Liver (tissue), 9 donors: ENCODE measurements around the gene MRPL51. TPM values are rescaled to one million over a fixed set of nuclear protein-coding genes. Genes with fewer than 3 reads are reported as not detected.

ENCODE experiments used
- DNase-seq: peaks from one replicate; pipeline ENCODE4 v3.0.0-alpha.2; 2017; ENCODE audit warnings: low spot score
- H3K27ac ChIP-seq, 2 donors: one replicate each; pipeline ENCODE4 v1.7.0; 2013; ENCODE audit warnings: inconsistent platforms in 2 of 2, low read length in 2 of 2, control low read depth in 1 of 2, low read depth in 1 of 2, mild to moderate bottlenecking in 1 of 2
- H3K27me3 ChIP-seq, 4 donors: one replicate each; pipeline versions ENCODE4 v1.6.1 to v1.7.0; 2013; ENCODE audit warnings: low read length in 3 of 4, inconsistent platforms in 1 of 4, mild to moderate bottlenecking in 1 of 4, moderate library complexity in 1 of 4; ENCODE audit not compliant: control insufficient read depth in 4 of 4, insufficient read depth in 4 of 4
- H3K36me3 ChIP-seq, 4 donors: one replicate each; pipeline versions ENCODE4 v1.6.1 to v1.7.0; 2013; ENCODE audit warnings: low read length in 3 of 4, mild to moderate bottlenecking in 3 of 4, low read depth in 1 of 4, moderate library complexity in 1 of 4; ENCODE audit not compliant: control insufficient read depth in 4 of 4, insufficient read depth in 3 of 4
- H3K4me1 ChIP-seq, 4 donors: one replicate each; pipeline versions ENCODE4 v1.6.1 to v1.7.0; 2013; ENCODE audit warnings: low read length in 3 of 4, mild to moderate bottlenecking in 3 of 4, moderate library complexity in 1 of 4; ENCODE audit not compliant: control insufficient read depth in 4 of 4, insufficient read depth in 4 of 4
- H3K4me3 ChIP-seq, 3 donors: one replicate each; pipeline versions ENCODE4 v1.6.1 to v1.7.0; 2013; ENCODE audit warnings: low read length in 3 of 3, control low read depth in 1 of 3, low read depth in 1 of 3, mild to moderate bottlenecking in 1 of 3
- H3K9ac ChIP-seq, 2 donors: one replicate each; pipeline ENCODE4 v1.7.0; 2013; ENCODE audit warnings: low read length in 2 of 2, mild to moderate bottlenecking in 2 of 2, moderate library complexity in 2 of 2, control low read depth in 1 of 2, low read depth in 1 of 2
- H3K9me3 ChIP-seq, 4 donors: one replicate each; pipeline versions ENCODE4 v1.6.1 to v1.7.0; 2013; ENCODE audit warnings: low read length in 3 of 4; ENCODE audit not compliant: control insufficient read depth in 4 of 4
- ATF3 ChIP-seq: IDR thresholded peaks from 2 replicates; pipeline ENCODE4 v1.6.1; 2016; ENCODE audit warnings: antibody characterized with exemption
- FOXA1 ChIP-seq: IDR thresholded peaks from 2 replicates; pipeline ENCODE4 v1.6.1; 2016; ENCODE audit warnings: antibody characterized with exemption
- FOXA2 ChIP-seq: IDR thresholded peaks from 2 replicates; pipeline ENCODE4 v1.6.1; 2016; ENCODE audit warnings: antibody characterized with exemption
- HNF4A ChIP-seq, 2 donors: conservative IDR thresholded peaks; 2 replicates each; pipeline ENCODE4 v1.6.1; 2016; ENCODE audit warnings: antibody characterized with exemption in 2 of 2, mild to moderate bottlenecking in 2 of 2
- HNF4G ChIP-seq: IDR thresholded peaks from 2 replicates; pipeline ENCODE4 v1.6.1; 2016; ENCODE audit warnings: antibody characterized with exemption
- JUND ChIP-seq, 2 donors: IDR thresholded peaks; 2 replicates each; pipeline ENCODE4 v1.6.1; 2016; ENCODE audit warnings: antibody characterized with exemption in 2 of 2
- NR2F2 ChIP-seq: IDR thresholded peaks from 2 replicates; pipeline ENCODE4 v1.6.1; 2016; ENCODE audit warnings: antibody characterized with exemption
- RAD21 ChIP-seq, 2 donors: IDR thresholded peaks; 2 replicates each; pipeline ENCODE4 v1.6.1; 2016; ENCODE audit warnings: antibody characterized with exemption in 2 of 2, mild to moderate bottlenecking in 2 of 2
- TAF1 ChIP-seq: conservative IDR thresholded peaks from 2 replicates; pipeline ENCODE4 v1.6.1; 2016; ENCODE audit warnings: antibody characterized with exemption, mild to moderate bottlenecking
- YY1 ChIP-seq: IDR thresholded peaks from 2 replicates; pipeline ENCODE4 v1.6.1; 2016; ENCODE audit warnings: antibody characterized with exemption, mild to moderate bottlenecking
- WGBS: extraction: QIAGEN DNeasy Blood & Tissue Kit; methylation state at CpG from one replicate; pipeline ENCODE4 v1.1.7; 2013; 5-methylcytosine and 5-hydroxymethylcytosine counted together
- polyA plus RNA-seq, 2 donors: library from polyadenylated mRNA; stranded (reverse) in 1 of 2; unstranded in 1 of 2; fragments of 200-250 nt in 1 of 2; fragments of >200 nt in 1 of 2; fragmentation: Nextera tagmentation in 1 of 2; extraction: Ambion mirVana in 1 of 2; gene quantifications; one replicate each; pipeline versions ENCODE4 v1.2.1 to v1.2.3, GENCODE V29; 2013 to 2015
- total RNA-seq, 2 donors: library from RNA; depleted of rRNA; stranded (reverse); fragments of >200 nt; gene quantifications; one replicate each; pipeline ENCODE4 v1.2.3, GENCODE V29; 2014
- TF ChIP-seq, protein P1 (sequence below): fragments of 150-350 bp; IDR thresholded peaks from 2 replicates; pipeline ENCODE4 v1.5.1; 2017; ENCODE audit warnings: improper control_type of control experiment, low read depth, low read length; ENCODE audit not compliant: missing input control
- TF ChIP-seq, protein P2 (sequence below): IDR thresholded peaks from 2 replicates; pipeline ENCODE4 v1.6.1; 2016; ENCODE audit warnings: antibody characterized with exemption, mild to moderate bottlenecking
- TF ChIP-seq, protein P3 (sequence below): IDR thresholded peaks from 2 replicates; pipeline ENCODE4 v1.6.1; 2016; ENCODE audit warnings: antibody characterized with exemption
- donor health status: healthy.
- donor health status: healthy.
- donor health status: healthy.
- donor health status: healthy.
- donor health status: healthy.

MRPL51 gene
- total and polyA plus RNA-seq, 4 donors = 37.6 to 163 (median 48.0) TPM

DNA sequence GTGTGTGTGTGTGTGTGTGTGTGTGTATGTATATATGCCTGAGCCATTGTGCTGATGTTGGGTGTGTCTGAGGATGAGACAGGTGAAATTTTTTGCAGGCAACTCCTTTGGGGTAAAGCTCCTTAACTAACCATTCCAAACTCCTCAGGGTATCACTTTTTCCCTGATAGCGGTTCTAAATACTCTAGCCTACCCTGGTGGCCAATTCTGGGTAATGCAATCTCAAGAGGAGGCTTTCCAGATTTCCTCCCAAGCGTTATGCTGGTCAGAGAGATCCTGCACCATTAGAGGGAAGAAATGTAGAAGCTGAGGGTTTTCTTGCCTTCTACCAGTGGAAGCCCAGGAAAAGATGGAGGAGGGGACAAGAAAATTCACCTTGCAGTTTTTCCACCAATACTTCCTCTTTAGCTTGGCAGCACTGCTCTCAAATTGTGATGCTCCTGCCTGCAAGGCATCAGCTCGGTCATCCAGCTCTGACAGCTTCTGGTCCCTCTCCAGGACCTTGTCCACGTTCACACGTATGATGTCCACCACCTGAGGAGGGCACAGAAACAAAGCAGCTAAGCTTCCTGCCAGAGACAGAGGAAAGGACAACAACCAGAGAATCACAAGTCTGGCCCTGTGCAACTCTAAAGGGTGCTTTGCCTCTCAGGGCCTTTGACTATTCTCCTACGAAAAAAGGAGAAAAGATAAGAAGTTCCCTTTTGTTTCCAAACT lies 27.4 kb downstream of the MRPL51 start:
- TF ChIP-seq HNF4A (conservative IDR thresholded peaks at IDR 0.05) (no peak), RAD21 (IDR thresholded peaks at IDR 0.05) (peak; percentile 86 to 87)
- TF ChIP-seq, protein P1, sequence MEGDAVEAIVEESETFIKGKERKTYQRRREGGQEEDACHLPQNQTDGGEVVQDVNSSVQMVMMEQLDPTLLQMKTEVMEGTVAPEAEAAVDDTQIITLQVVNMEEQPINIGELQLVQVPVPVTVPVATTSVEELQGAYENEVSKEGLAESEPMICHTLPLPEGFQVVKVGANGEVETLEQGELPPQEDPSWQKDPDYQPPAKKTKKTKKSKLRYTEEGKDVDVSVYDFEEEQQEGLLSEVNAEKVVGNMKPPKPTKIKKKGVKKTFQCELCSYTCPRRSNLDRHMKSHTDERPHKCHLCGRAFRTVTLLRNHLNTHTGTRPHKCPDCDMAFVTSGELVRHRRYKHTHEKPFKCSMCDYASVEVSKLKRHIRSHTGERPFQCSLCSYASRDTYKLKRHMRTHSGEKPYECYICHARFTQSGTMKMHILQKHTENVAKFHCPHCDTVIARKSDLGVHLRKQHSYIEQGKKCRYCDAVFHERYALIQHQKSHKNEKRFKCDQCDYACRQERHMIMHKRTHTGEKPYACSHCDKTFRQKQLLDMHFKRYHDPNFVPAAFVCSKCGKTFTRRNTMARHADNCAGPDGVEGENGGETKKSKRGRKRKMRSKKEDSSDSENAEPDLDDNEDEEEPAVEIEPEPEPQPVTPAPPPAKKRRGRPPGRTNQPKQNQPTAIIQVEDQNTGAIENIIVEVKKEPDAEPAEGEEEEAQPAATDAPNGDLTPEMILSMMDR = peak; percentile 82
- TF ChIP-seq, protein P2, sequence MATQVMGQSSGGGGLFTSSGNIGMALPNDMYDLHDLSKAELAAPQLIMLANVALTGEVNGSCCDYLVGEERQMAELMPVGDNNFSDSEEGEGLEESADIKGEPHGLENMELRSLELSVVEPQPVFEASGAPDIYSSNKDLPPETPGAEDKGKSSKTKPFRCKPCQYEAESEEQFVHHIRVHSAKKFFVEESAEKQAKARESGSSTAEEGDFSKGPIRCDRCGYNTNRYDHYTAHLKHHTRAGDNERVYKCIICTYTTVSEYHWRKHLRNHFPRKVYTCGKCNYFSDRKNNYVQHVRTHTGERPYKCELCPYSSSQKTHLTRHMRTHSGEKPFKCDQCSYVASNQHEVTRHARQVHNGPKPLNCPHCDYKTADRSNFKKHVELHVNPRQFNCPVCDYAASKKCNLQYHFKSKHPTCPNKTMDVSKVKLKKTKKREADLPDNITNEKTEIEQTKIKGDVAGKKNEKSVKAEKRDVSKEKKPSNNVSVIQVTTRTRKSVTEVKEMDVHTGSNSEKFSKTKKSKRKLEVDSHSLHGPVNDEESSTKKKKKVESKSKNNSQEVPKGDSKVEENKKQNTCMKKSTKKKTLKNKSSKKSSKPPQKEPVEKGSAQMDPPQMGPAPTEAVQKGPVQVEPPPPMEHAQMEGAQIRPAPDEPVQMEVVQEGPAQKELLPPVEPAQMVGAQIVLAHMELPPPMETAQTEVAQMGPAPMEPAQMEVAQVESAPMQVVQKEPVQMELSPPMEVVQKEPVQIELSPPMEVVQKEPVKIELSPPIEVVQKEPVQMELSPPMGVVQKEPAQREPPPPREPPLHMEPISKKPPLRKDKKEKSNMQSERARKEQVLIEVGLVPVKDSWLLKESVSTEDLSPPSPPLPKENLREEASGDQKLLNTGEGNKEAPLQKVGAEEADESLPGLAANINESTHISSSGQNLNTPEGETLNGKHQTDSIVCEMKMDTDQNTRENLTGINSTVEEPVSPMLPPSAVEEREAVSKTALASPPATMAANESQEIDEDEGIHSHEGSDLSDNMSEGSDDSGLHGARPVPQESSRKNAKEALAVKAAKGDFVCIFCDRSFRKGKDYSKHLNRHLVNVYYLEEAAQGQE = no peak
- 47% methylated on average over 6 of the region's 6 CpGs for WGBS
- peaks cover 4 to 44% (median 37%) of the 10 kb centered on the region in 4 donors for H3K36me3 ChIP-seq
- H3K9me3 ChIP-seq = no peaks in the 10 kb centered on the region
- H3K9ac ChIP-seq = no peak overlapping the region
- H3K4me1 ChIP-seq = peaks cover 10 to 25% (median 18%) of the 10 kb centered on the region in 4 donors
- peak; percentile 60 for DNase-seq
- H3K27ac ChIP-seq = no peak overlapping the region
- no peaks in the 10 kb centered on the region for H3K27me3 ChIP-seq
- no peak overlapping the region for H3K4me3 ChIP-seq

GRCh38 chr12:6464531-6464930 lies 28.5 kb downstream of the MRPL51 start:
- TF ChIP-seq, protein P2 = no peak
- TF ChIP-seq HNF4A (conservative IDR thresholded peaks at IDR 0.05) = no peak
- no peak for TF ChIP-seq JUND (IDR thresholded peaks at IDR 0.05)
- TF ChIP-seq, protein P3, sequence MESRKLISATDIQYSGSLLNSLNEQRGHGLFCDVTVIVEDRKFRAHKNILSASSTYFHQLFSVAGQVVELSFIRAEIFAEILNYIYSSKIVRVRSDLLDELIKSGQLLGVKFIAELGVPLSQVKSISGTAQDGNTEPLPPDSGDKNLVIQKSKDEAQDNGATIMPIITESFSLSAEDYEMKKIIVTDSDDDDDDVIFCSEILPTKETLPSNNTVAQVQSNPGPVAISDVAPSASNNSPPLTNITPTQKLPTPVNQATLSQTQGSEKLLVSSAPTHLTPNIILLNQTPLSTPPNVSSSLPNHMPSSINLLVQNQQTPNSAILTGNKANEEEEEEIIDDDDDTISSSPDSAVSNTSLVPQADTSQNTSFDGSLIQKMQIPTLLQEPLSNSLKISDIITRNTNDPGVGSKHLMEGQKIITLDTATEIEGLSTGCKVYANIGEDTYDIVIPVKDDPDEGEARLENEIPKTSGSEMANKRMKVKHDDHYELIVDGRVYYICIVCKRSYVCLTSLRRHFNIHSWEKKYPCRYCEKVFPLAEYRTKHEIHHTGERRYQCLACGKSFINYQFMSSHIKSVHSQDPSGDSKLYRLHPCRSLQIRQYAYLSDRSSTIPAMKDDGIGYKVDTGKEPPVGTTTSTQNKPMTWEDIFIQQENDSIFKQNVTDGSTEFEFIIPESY = no peak
- TF ChIP-seq HNF4G = no peak
- TF ChIP-seq NR2F2 = no peak
- no peak for TF ChIP-seq FOXA2
- TF ChIP-seq FOXA1 = no peak
- TF ChIP-seq, protein P1 = no peak
- TF ChIP-seq TAF1 = no peak
- no peak for TF ChIP-seq YY1
- TF ChIP-seq ATF3 = no peak
- H3K9me3 ChIP-seq = no peaks in the 10 kb centered on the region
- DNase-seq = no peak
- peaks cover 7 to 20% (median 16%) of the 10 kb centered on the region in 4 donors for H3K4me1 ChIP-seq
- no peak overlapping the region for H3K4me3 ChIP-seq
- no peak overlapping the region for H3K27ac ChIP-seq
- 94% methylated on average over 8 of the region's 8 CpGs for WGBS
- H3K36me3 ChIP-seq = peaks cover 4 to 49% (median 40%) of the 10 kb centered on the region in 4 donors
- H3K9ac ChIP-seq = no peak overlapping the region
- H3K27me3 ChIP-seq = no peaks in the 10 kb centered on the region
